ENCODE results near the gene WNT9A. TPM values are rescaled to one million over a fixed set of nuclear protein-coding genes. Genes with fewer than 3 reads are reported as not detected.
"Not testable (repeated sequence)": the region's sequence is repeated elsewhere in the genome, so short reads cannot be mapped to it uniquely, and the experiment has no call there.

WNT9A gene
- total and polyA plus RNA-seq, 4 donors, result 1.9 to 6.4 (median 5.2) TPM

GRCh38 chr1:227910511-227911153 is 37.1 kb downstream of the WNT9A start:
- Histone ChIP-seq H3K9me3 (ENCODE audit: control insufficient read depth, insufficient read depth, low read length) (no peaks in the 10 kb centered on the region), H3K36me3 (ENCODE audit: control insufficient read depth, insufficient read depth, low read length) (peaks cover 2% of the 10 kb centered on the region), H3K4me1 (ENCODE audit: control insufficient read depth, insufficient read depth, low read length) (peaks cover 49% of the 10 kb centered on the region), H3K4me3 (ENCODE audit: low read depth, low read length) (no peak overlapping the region), H3K27me3 (ENCODE audit: control insufficient read depth, insufficient read depth, low read length) (no peaks in the 10 kb centered on the region), H3K27ac (ENCODE audit: low read depth, low read length) (no peak overlapping the region)
- 55% methylated on average over 10 of the region's 10 CpGs for WGBS (ENCODE audit: insufficient coverage)
- no peak for DNase-seq (ENCODE audit: low read depth in 4 of 6, low spot score in 6 of 6)

GRCh38 chr1:227909923-227910328 is 37.8 kb downstream of the WNT9A start:
- not testable (repeated sequence) for H3K27me3 ChIP-seq (ENCODE audit: control insufficient read depth, insufficient read depth, low read length); H3K36me3 ChIP-seq (ENCODE audit: control insufficient read depth, insufficient read depth, low read length); DNase-seq (ENCODE audit: low read depth in 4 of 6, low spot score in 6 of 6); H3K9me3 ChIP-seq (ENCODE audit: control insufficient read depth, insufficient read depth, low read length); H3K4me3 ChIP-seq (ENCODE audit: low read depth, low read length); H3K27ac ChIP-seq (ENCODE audit: low read depth, low read length)
- 76% methylated on average over 2 of the region's 8 CpGs for WGBS (ENCODE audit: insufficient coverage)
- H3K4me1 ChIP-seq (ENCODE audit: control insufficient read depth, insufficient read depth, low read length), result peaks cover 45% of the 10 kb centered on the region

- 64% methylated on average over 1 of the region's 2 CpGs for WGBS (ENCODE audit: insufficient coverage)
- Histone ChIP-seq H3K27me3 (ENCODE audit: control insufficient read depth, insufficient read depth, low read length) (no peaks in the 10 kb centered on the region), H3K9me3 (ENCODE audit: control insufficient read depth, insufficient read depth, low read length) (no peaks in the 10 kb centered on the region), H3K36me3 (ENCODE audit: control insufficient read depth, insufficient read depth, low read length) (no peaks in the 10 kb centered on the region), H3K4me3 (ENCODE audit: low read depth, low read length) (no peak overlapping the region), H3K4me1 (ENCODE audit: control insufficient read depth, insufficient read depth, low read length) (peaks cover 38% of the 10 kb centered on the region), H3K27ac (ENCODE audit: low read depth, low read length) (no peak overlapping the region)
- DNase-seq (ENCODE audit: low read depth in 4 of 6, low spot score in 6 of 6), result no peak
Measured at GRCh38 chr1:227909188-227909587, 38.5 kb downstream of the WNT9A start.

GRCh38 chr1:227908359-227908758 is 39.4 kb downstream of the WNT9A start:
- H3K4me1 ChIP-seq (ENCODE audit: control insufficient read depth, insufficient read depth, low read length), result peaks cover 30% of the 10 kb centered on the region
- no peaks in the 10 kb centered on the region for H3K27me3 ChIP-seq (ENCODE audit: control insufficient read depth, insufficient read depth, low read length)
- WGBS (ENCODE audit: insufficient coverage), result 68% methylated on average over 6 of the region's 7 CpGs
- no peaks in the 10 kb centered on the region for H3K9me3 ChIP-seq (ENCODE audit: control insufficient read depth, insufficient read depth, low read length)
- DNase-seq (ENCODE audit: low read depth in 4 of 6, low spot score in 6 of 6), result no peak
- no peaks in the 10 kb centered on the region for H3K36me3 ChIP-seq (ENCODE audit: control insufficient read depth, insufficient read depth, low read length)
- no peak overlapping the region for H3K4me3 ChIP-seq (ENCODE audit: low read depth, low read length)
- no peak overlapping the region for H3K27ac ChIP-seq (ENCODE audit: low read depth, low read length)

GRCh38 chr1:227907439-227908015 is 40.2 kb downstream of the WNT9A start:
- Histone ChIP-seq H3K27ac (ENCODE audit: low read depth, low read length) (no peak overlapping the region), H3K4me1 (ENCODE audit: control insufficient read depth, insufficient read depth, low read length) (peaks cover 23% of the 10 kb centered on the region), H3K27me3 (ENCODE audit: control insufficient read depth, insufficient read depth, low read length) (no peaks in the 10 kb centered on the region), H3K4me3 (ENCODE audit: low read depth, low read length) (no peak overlapping the region), H3K36me3 (ENCODE audit: control insufficient read depth, insufficient read depth, low read length) (no peaks in the 10 kb centered on the region), H3K9me3 (ENCODE audit: control insufficient read depth, insufficient read depth, low read length) (no peaks in the 10 kb centered on the region)
- WGBS (ENCODE audit: insufficient coverage), result 89% methylated on average over 13 of the region's 13 CpGs
- no peak for DNase-seq (ENCODE audit: low read depth in 4 of 6, low spot score in 6 of 6)

- Histone ChIP-seq H3K36me3 (ENCODE audit: control insufficient read depth, insufficient read depth, low read length) (no peaks in the 10 kb centered on the region), H3K27ac (ENCODE audit: low read depth, low read length) (no peak overlapping the region), H3K27me3 (ENCODE audit: control insufficient read depth, insufficient read depth, low read length) (no peaks in the 10 kb centered on the region), H3K9me3 (ENCODE audit: control insufficient read depth, insufficient read depth, low read length) (no peaks in the 10 kb centered on the region), H3K4me1 (ENCODE audit: control insufficient read depth, insufficient read depth, low read length) (peaks cover 23% of the 10 kb centered on the region), H3K4me3 (ENCODE audit: low read depth, low read length) (no peak overlapping the region)
- 67% methylated on average over 1 of the region's 1 CpG for WGBS (ENCODE audit: insufficient coverage)
- peak in 1 of 6 donors; percentile 45 for DNase-seq (ENCODE audit: low read depth in 4 of 6, low spot score in 6 of 6)
Measured at GRCh38 chr1:227906550-227907071, 41.1 kb downstream of the WNT9A start.

GRCh38 chr1:227905573-227906487 is 41.9 kb downstream of the WNT9A start:
- Histone ChIP-seq H3K27me3 (ENCODE audit: control insufficient read depth, insufficient read depth, low read length) (no peaks in the 10 kb centered on the region), H3K4me3 (ENCODE audit: low read depth, low read length) (no peak overlapping the region), H3K4me1 (ENCODE audit: control insufficient read depth, insufficient read depth, low read length) (peaks cover 22% of the 10 kb centered on the region), H3K36me3 (ENCODE audit: control insufficient read depth, insufficient read depth, low read length) (no peaks in the 10 kb centered on the region), H3K27ac (ENCODE audit: low read depth, low read length) (no peak overlapping the region), H3K9me3 (ENCODE audit: control insufficient read depth, insufficient read depth, low read length) (no peaks in the 10 kb centered on the region)
- no peak for DNase-seq (ENCODE audit: low read depth in 4 of 6, low spot score in 6 of 6)
- 85% methylated on average over 15 of the region's 15 CpGs for WGBS (ENCODE audit: insufficient coverage)

GRCh38 chr1:227904541-227905335 is 43.0 kb downstream of the WNT9A start:
- 86% methylated on average over 13 of the region's 14 CpGs for WGBS (ENCODE audit: insufficient coverage)
- Histone ChIP-seq H3K27me3 (ENCODE audit: control insufficient read depth, insufficient read depth, low read length) (no peaks in the 10 kb centered on the region), H3K9me3 (ENCODE audit: control insufficient read depth, insufficient read depth, low read length) (no peaks in the 10 kb centered on the region), H3K4me3 (ENCODE audit: low read depth, low read length) (no peak overlapping the region), H3K4me1 (ENCODE audit: control insufficient read depth, insufficient read depth, low read length) (peaks cover 13% of the 10 kb centered on the region), H3K36me3 (ENCODE audit: control insufficient read depth, insufficient read depth, low read length) (no peaks in the 10 kb centered on the region), H3K27ac (ENCODE audit: low read depth, low read length) (no peak overlapping the region)
- DNase-seq (ENCODE audit: low read depth in 4 of 6, low spot score in 6 of 6), result no peak
